OCI-LY1 (cell line): Measurements from ENCODE around the gene PDGFRA.

ENCODE experiments used
- H2AFZ ChIP-seq: fragments of 200-600 bp; sonication (generic), shearing (Covaris generic); 2 replicates; pipeline ENCODE4 v1.6.0; 2014; ENCODE audit warnings: antibody characterized with exemption, mild to moderate bottlenecking, low read length
- H3F3A ChIP-seq: fragments of 200-600 bp; sonication (generic), shearing (Covaris generic); 2 replicates; pipeline ENCODE4 v1.6.0; 2014; ENCODE audit warnings: mild to moderate bottlenecking, antibody characterized with exemption, low read length, moderate library complexity; ENCODE audit not compliant: insufficient read depth
- H3K27ac ChIP-seq: fragments of 200-600 bp; sonication (generic); 2 replicates; pipeline ENCODE4 v1.5.1; 2014; ENCODE audit warnings: low read length, mixed run types, mild to moderate bottlenecking, low read depth; ENCODE audit not compliant: poor library complexity, severe bottlenecking
- H3K27me3 ChIP-seq: fragments of 200-600 bp; sonication (generic); 2 replicates; pipeline ENCODE4 v1.6.0; 2014; ENCODE audit warnings: antibody characterized with exemption, mild to moderate bottlenecking, low read length, moderate library complexity; ENCODE audit not compliant: insufficient read depth
- H3K36me3 ChIP-seq: fragments of 200-600 bp; sonication (generic); 2 replicates; pipeline ENCODE4 v1.6.1; 2014; ENCODE audit warnings: mild to moderate bottlenecking, antibody characterized with exemption, low read length, moderate library complexity, mixed read lengths; ENCODE audit not compliant: insufficient read depth
- H3K4me1 ChIP-seq: fragments of 200-600 bp; sonication (generic); 2 replicates; pipeline ENCODE4 v1.5.1; 2014; ENCODE audit warnings: mild to moderate bottlenecking, low read length, moderate library complexity; ENCODE audit not compliant: insufficient read depth, severe bottlenecking
- H3K4me2 ChIP-seq: fragments of 200-600 bp; sonication (generic), shearing (Covaris generic); 2 replicates; pipeline ENCODE4 v1.6.1; 2014; ENCODE audit warnings: low read length
- H3K4me3 ChIP-seq: fragments of 200-600 bp; sonication (generic); 2 replicates; pipeline ENCODE4 v1.5.1; 2014; ENCODE audit warnings: low read length, low read depth, mild to moderate bottlenecking, mixed read lengths; ENCODE audit not compliant: poor library complexity, severe bottlenecking
- H3K79me2 ChIP-seq: fragments of 200-600 bp; shearing (Covaris generic); 2 replicates; pipeline ENCODE4 v1.6.1; 2016; ENCODE audit warnings: mixed run types, low read length, mixed read lengths; ENCODE audit not compliant: insufficient read depth
- H3K9ac ChIP-seq: fragments of 200-600 bp; sonication (generic), shearing (Covaris generic); 2 replicates; pipeline ENCODE4 v1.6.1; 2014; ENCODE audit warnings: mild to moderate bottlenecking, low read length, mixed read lengths
- H3K9me2 ChIP-seq: fragments of 200-600 bp; sonication (generic), shearing (Covaris generic); 2 replicates; pipeline ENCODE4 v1.6.1; 2014; ENCODE audit warnings: low read depth, mild to moderate bottlenecking, low read length, mixed read lengths
- H3K9me3 ChIP-seq: fragments of 200-600 bp; shearing (Covaris generic); 2 replicates; pipeline ENCODE4 v1.6.1; 2014; ENCODE audit warnings: low read length, mixed read lengths
- H4K20me1 ChIP-seq: fragments of 200-600 bp; sonication (generic), shearing (Covaris generic); 2 replicates; pipeline ENCODE4 v1.6.0; 2016; ENCODE audit warnings: mild to moderate bottlenecking, low read length; ENCODE audit not compliant: insufficient read depth
- CTCF ChIP-seq: fragments of 200-600 bp; sonication (generic), shearing (Covaris generic); IDR thresholded peaks from 2 replicates; pipeline ENCODE4 v1.5.1; 2017; ENCODE audit warnings: mild to moderate bottlenecking, antibody characterized with exemption, low read length, moderate library complexity, mixed read lengths
- EZH2 ChIP-seq: fragments of 200-600 bp; sonication (generic), shearing (Covaris generic); IDR thresholded peaks from 2 replicates; pipeline ENCODE4 v1.8.0; 2017; ENCODE audit warnings: borderline replicate concordance, mixed run types, mild to moderate bottlenecking, antibody characterized with exemption, low read length, moderate library complexity, mixed read lengths

PDGFRA gene

GRCh38 chr4:54226404-54227255, 2.5 kb upstream of the PDGFRA start:
- Histone ChIP-seq H3K9me2 (no peaks in the 10 kb centered on the region), H3K4me1 (peaks cover 19% of the 10 kb centered on the region), H3K4me2 (peak overlapping the region; percentile 9; the same call in 1 of the 2 replicates)

GRCh38 chr4:54227256-54228055, 1.6 kb upstream of the PDGFRA start:
- no peaks in the 10 kb centered on the region for H3K9me3 ChIP-seq
- no peaks in the 10 kb centered on the region; the same call in 1 of the 2 replicates for H3K27me3 ChIP-seq
- no peaks in the 10 kb centered on the region for H3K36me3 ChIP-seq
- H3K27ac ChIP-seq: no peak overlapping the region
- no peaks in the 10 kb centered on the region for H3F3A ChIP-seq
- H3K79me2 ChIP-seq: no peaks in the 10 kb centered on the region
- H4K20me1 ChIP-seq: no peaks in the 10 kb centered on the region
- peak overlapping the region; percentile 44; the same call in 1 of the 2 replicates for H3K4me2 ChIP-seq
- H3K9ac ChIP-seq: no peak overlapping the region
- no peaks in the 10 kb centered on the region for H3K9me2 ChIP-seq
- H3K4me3 ChIP-seq: peak overlapping the region; percentile 24
- peaks cover 19% of the 10 kb centered on the region for H3K4me1 ChIP-seq
- TF ChIP-seq CTCF: no peak
- no peak for TF ChIP-seq EZH2
- no peak overlapping the region for H2AFZ ChIP-seq

More at GRCh38 chr4:54226404-54227255, 2.5 kb upstream of the PDGFRA start:
- no peaks in the 10 kb centered on the region for H4K20me1 ChIP-seq
- TF ChIP-seq EZH2 (no peak), CTCF (no peak)
- H3K9ac ChIP-seq: no peak overlapping the region
- H3K27ac ChIP-seq: no peak overlapping the region
- no peak overlapping the region for H3K4me3 ChIP-seq
- no peaks in the 10 kb centered on the region for H3K36me3 ChIP-seq
- H3F3A ChIP-seq: no peaks in the 10 kb centered on the region
- no peaks in the 10 kb centered on the region for H3K79me2 ChIP-seq
- H3K9me3 ChIP-seq: no peaks in the 10 kb centered on the region
- no peak overlapping the region for H2AFZ ChIP-seq
- no peaks in the 10 kb centered on the region; the same call in 1 of the 2 replicates for H3K27me3 ChIP-seq

GRCh38 chr4:54228056-54228527, 1.0 kb upstream of the PDGFRA start:
- Histone ChIP-seq H3K4me2 (peak overlapping the region; percentile 44; the same call in 1 of the 2 replicates), H2AFZ (no peak overlapping the region), H3F3A (no peaks in the 10 kb centered on the region), H3K9ac (no peak overlapping the region), H4K20me1 (no peaks in the 10 kb centered on the region), H3K4me3 (peak overlapping the region; percentile 24), H3K27me3 (no peaks in the 10 kb centered on the region; the same call in 1 of the 2 replicates), H3K9me3 (no peaks in the 10 kb centered on the region), H3K79me2 (no peaks in the 10 kb centered on the region), H3K9me2 (no peaks in the 10 kb centered on the region), H3K27ac (no peak overlapping the region), H3K36me3 (no peaks in the 10 kb centered on the region), H3K4me1 (peaks cover 21% of the 10 kb centered on the region)
- TF ChIP-seq CTCF (peak; percentile 65), EZH2 (no peak)
